Brain microvascular endothelial cell (primary cell): ENCODE measurements around the gene FAM171A2.
A peak's percentile ranks its signal among the peaks of the same experiment; 100 is the strongest.

Source experiments
- DNase-seq: peaks from one replicate; pipeline ENCODE4 v3.0.0-alpha.2; 2020
- H3K27ac ChIP-seq: fragments of 250-450 bp; sonication (Bioruptor Pico); 2 replicates; pipeline ENCODE4 v1.5.1; 2020; ENCODE audit warnings: mild to moderate bottlenecking, moderate library complexity
- H3K27me3 ChIP-seq: fragments of 250-450 bp; sonication (Bioruptor Pico); replicated peaks from 2 replicates; pipeline ENCODE4 v1.5.1; 2020; ENCODE audit warnings: mild to moderate bottlenecking
- H3K36me3 ChIP-seq: fragments of 250-450 bp; sonication (Bioruptor Pico); replicated peaks from 2 replicates; pipeline ENCODE4 v1.5.1; 2020; ENCODE audit warnings: mild to moderate bottlenecking
- H3K4me3 ChIP-seq: 2 replicates; pipeline ENCODE4 v1.5.1; 2011; ENCODE audit warnings: low read depth, mild to moderate bottlenecking, control low read depth, low read length, moderate library complexity
- CTCF ChIP-seq: IDR thresholded peaks from 2 replicates; pipeline ENCODE4 v1.5.1; 2011; ENCODE audit warnings: low read depth, mild to moderate bottlenecking, moderate library complexity, low read length, control low read depth, inconsistent platforms; ENCODE audit errors: missing control alignments
- in situ Hi-C: cut with HindIII; loops from 2 replicates; pipeline ENCODE4 v1.10.0; 2017; ENCODE audit warnings: low sequenced_read_pairs, low pct_ligation_motif_present

Gene FAM171A2

DNA sequence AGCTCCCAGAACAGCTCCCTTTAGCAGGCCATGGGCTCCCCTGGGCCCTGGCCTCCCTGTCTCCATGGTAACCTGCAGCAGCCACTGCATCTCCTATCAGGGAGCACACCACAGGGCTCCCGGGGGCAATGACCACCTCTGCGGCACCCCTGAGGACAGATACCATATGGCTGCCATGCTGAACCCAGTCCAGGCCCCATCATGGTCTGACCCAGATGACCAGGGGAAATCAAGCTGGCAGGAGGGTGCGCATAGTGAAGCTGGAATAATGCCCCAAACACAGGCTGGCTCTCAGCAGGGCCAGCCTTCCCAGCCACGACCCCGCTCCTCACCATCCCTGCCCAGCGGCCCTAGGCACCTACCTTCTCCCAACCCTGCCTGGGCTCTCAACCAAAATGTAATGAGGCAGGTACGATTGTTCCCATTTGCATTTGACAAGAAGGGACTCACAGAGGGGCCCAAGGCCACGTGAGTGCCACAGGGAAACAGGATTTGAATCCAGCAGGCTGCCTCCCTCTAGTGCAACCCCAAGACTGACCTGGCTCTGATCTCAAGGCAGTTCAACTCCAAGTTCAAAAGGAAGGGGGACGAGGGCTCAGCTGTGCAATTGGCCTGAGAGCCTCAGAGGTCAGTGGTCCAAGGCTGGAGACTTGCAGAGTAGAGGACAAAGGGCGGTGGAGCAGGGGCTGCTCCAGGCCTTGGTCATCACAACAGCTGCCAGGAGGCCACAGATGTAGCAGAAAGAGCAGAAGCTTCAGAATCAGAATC lies 52.9 kb downstream of the FAM171A2 start:
- H3K4me3 ChIP-seq = no peak overlapping the region
- H3K27me3 ChIP-seq = peaks cover 25% of the 10 kb centered on the region
- no peak overlapping the region for H3K27ac ChIP-seq
- in situ Hi-C loops = no loop called here
- no peaks in the 10 kb centered on the region for H3K36me3 ChIP-seq
- DNase-seq = no peak
- no peak for TF ChIP-seq CTCF

GRCh38 chr17:44310188-44310587 lies 53.5 kb downstream of the FAM171A2 start:
- no peak for TF ChIP-seq CTCF
- DNase-seq = no peak
- no peaks in the 10 kb centered on the region for H3K36me3 ChIP-seq
- H3K4me3 ChIP-seq = no peak overlapping the region
- peaks cover 22% of the 10 kb centered on the region for H3K27me3 ChIP-seq
- H3K27ac ChIP-seq = no peak overlapping the region
- in situ Hi-C loops = no loop called here

- no peak for DNase-seq
- in situ Hi-C loops = no loop called here
- TF ChIP-seq CTCF = no peak
- H3K36me3 ChIP-seq = no peaks in the 10 kb centered on the region
- H3K27ac ChIP-seq = no peak overlapping the region
- no peak overlapping the region for H3K4me3 ChIP-seq
- H3K27me3 ChIP-seq = peaks cover 16% of the 10 kb centered on the region
Measured at GRCh38 chr17:44309472-44309871, 54.2 kb downstream of the FAM171A2 start.

DNA sequence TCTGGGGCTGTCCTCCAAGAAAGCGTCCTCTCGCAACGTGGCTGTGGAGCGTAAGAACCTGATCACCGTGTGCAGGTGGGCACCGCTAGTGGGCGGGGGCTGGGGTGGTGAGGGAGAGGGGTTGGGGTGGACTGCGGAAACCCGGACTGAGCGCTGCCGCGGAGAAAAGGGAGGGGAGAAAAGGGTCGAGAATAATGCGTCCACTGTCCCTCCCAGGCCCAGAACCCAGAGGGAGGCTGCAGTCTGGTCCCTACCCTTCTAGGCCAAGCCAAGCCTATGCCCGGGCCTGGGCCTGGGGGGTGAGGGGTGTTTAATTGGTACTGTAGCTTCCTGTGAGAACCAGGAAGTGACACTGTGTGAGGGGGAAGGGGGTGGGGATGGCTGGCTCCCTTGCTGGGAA lies 54.8 kb downstream of the FAM171A2 start:
- no peak for DNase-seq
- TF ChIP-seq CTCF = no peak
- Histone ChIP-seq H3K4me3 (peak overlapping the region; percentile 22), H3K27ac (no peak overlapping the region), H3K27me3 (peaks cover 10% of the 10 kb centered on the region), H3K36me3 (no peaks in the 10 kb centered on the region)
- in situ Hi-C loops = no loop called here

- H3K4me3 ChIP-seq = peak within 1 kb of the TSS; percentile 51
- in situ Hi-C loops = no loop called here
- TF ChIP-seq CTCF = no peak
- DNase-seq = peak; percentile 67
- H3K36me3 ChIP-seq = no peaks in the 10 kb centered on the region
- H3K27ac ChIP-seq = no peak within 1 kb of the TSS
- H3K27me3 ChIP-seq = peaks cover 7% of the 10 kb centered on the region
Measured at GRCh38 chr17:44308320-44308818, 55.3 kb downstream of the FAM171A2 start, which contains the start of gene RUNDC3A. TSS of gene RUNDC3A (plus strand) at chr17:44308601. CDS start at chr17:44308833, 232 bp downstream.
